HK-2 (cell line): ENCODE data around the gene MAMLD1.
A peak's percentile ranks its signal among the peaks of the same experiment; 100 is the strongest.

Experiments
- DNase-seq: peaks from one replicate; pipeline ENCODE4 v3.0.0-alpha.2; 2018; ENCODE audit not compliant: unreplicated experiment

The MAMLD1 gene

GRCh38 chrX:150352581-150352980 lies 10.5 kb upstream of the MAMLD1 start:
- DNase-seq = no peak

GRCh38 chrX:150355913-150356312 lies 7.2 kb upstream of the MAMLD1 start:
- no peak for DNase-seq

DNA sequence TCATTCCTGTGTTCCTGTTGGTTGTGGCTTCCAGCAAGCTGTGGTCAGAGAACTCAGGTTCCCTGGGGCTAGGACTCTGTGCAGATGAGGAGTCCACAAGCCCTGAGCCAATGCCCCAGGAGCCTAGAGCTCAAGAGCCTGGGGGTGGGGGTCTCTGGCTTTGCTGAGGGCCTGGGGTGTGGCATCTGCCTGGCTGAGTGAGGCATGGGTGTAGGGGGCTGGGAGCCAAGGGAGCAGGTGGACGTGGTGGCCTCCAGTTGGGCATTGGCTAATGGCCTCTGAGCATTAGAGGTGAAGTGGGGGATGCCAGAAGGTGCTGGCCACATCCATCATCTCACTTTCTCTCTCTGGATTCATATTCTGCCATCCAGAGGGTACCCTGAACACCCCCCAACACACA lies 5.3 kb upstream of the MAMLD1 start:
- no peak for DNase-seq

- DNase-seq = no peak
These were observed 4.5 kb upstream of the MAMLD1 start for GRCh38 chrX:150358651-150359050.

DNA sequence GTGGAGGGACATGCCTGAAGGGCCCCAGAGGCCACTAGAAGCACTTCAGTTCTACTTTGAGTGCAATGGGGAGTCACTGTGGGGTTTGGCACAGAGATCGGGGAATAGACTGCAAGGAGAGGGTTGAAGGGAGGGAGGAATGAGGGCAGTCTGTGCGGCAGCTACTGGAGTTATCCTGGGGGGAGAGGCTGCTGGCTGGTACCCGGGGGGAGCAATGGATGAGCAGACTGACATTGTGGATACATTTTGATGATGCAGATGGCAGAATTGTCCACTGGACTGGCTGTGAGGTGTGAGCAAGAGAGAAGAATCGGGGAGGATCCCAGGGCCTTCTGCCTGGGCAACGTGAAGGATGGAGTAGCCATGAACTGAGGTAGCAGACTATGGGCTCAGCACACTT lies 2.8 kb upstream of the MAMLD1 start:
- DNase-seq = no peak

DNA sequence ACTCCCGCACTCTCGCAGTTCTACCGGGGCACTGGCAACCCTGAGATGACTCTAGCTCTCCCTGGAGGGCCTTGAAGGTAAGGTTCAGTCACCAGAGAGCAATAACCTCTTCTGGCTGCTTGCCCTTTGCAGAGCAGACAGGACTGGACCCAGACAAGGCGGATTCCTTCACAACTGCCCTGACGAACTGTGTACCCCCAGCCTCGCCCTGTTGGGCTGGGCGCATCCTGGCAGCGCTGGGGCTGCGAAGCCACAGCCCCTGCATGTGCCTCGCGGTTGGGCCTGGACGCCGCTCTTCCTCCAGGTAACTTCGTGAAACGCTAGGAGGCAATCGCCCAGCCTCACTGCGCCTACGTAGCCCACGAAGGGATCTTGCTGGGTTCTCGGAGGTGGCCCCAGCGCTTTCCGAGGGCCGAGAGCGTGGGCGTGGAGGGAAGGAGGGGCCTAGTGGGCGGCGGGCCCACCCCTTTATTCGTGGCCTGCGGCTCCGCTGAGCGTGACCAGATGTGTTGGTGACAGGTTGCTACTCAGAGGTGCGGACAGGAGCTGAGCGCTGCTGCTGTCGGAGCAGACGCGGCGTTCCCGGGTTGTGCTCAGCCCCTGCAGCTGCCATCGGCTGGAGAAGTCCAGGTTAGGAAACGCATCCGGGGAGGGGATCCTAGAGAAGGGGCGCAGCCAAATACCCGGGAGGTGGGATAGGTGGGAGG lies 1.9 kb upstream of the MAMLD1 start:
- peak; percentile 45 for DNase-seq

DNA sequence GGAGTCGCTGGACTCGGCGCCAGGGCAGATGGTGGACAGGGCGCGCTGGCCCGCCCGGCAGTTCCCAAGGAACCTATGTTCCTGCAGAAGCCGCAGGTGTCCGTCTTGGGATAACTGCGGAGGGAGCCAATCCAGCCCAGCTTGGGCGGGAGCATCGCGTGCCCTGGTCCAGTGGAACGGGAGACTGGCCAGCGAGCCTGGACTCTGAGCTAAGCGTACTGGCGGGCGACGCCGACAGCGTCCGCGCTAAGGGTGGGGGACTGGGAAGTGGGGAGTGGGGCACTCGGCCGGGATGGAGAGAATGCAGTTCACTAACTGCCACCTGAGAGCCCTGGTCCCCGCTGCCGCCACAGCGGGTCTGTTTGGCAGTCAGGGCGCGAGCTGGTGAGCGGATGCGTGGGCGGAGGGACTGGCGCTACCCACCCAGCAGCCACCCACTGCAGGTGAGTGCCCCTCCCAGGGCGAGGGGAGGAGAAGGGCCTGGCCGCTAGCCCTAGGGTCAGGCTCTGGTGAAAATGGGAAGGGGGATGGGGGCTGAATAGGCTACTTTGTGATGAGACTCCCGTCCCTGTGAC lies 1.3 kb upstream of the MAMLD1 start:
- peak; percentile 32 for DNase-seq

- peak; percentile 59 for DNase-seq
These were observed 637 bp downstream of the MAMLD1 start for GRCh38 chrX:150363561-150364346.

DNA sequence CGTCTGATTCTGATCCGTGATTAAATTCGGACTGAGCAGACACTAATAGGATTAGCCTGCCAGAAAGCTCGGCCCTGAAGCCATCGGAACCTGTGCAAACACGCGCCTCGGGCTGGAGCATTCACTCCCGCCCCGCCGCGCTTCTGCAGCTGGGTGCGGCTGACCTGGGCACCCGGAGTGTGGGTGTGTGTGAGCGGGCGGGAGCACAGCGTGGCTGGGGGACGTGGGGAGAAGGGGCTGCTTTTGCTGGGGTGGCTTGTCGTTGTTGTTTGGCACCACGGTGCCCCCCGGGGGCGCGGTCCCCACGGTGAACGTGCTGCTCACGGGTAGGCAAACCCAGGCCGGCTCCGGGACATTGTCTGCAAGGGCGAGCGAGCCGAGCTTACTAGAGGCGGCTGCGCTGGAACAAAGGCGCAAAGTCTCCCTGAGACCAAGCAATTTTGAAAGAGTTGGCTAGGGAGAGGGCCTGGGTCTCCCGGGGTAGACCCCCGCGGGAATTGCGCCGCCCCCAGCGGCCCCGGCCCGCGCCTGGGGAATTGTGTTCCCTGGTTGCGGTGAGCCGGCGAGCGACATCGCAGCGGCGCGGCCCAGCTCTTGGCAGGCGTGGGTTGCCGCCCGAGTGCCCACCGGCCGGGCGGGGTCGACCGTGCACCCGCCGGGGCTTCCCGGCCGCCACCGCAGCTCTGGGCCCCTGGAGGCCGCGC lies 1.4 kb downstream of the MAMLD1 start:
- peak; percentile 41 for DNase-seq

- DNase-seq = peak; percentile 76
These were observed 2.2 kb downstream of the MAMLD1 start for GRCh38 chrX:150365051-150365989.

GRCh38 chrX:150365990-150366911 lies 3.1 kb downstream of the MAMLD1 start:
- peak; percentile 49 for DNase-seq

DNA sequence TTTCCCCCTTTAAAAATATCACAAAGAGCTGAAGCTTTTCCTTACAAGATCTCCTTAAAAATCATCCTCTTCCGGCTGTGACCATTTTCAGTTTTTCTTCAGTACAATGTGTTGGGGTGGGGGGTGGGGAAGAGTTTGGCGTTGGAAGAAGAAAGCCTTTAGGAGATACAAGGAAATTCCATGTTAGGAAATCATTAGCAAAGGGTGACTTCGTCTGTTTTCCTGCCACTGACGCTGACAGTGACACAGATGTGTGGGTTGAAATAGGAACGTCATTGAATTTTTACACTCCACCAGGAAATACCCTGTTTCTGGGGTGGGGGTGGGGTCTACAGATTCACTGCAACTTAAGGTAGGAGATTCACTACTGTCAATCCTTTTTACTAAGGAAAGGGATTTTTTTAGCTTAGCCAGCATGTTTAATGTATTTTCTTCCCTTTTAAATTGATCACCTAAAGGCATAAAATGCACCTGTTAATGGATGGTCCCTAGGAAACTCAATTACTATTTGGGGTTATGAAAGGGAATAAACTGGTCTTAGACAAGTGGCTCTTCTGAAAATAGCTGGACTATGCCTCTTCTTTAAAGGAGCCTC lies 3.9 kb downstream of the MAMLD1 start:
- peak; percentile 42 for DNase-seq

- no peak for DNase-seq
These were observed 7.6 kb downstream of the MAMLD1 start for GRCh38 chrX:150370589-150371312.

DNA sequence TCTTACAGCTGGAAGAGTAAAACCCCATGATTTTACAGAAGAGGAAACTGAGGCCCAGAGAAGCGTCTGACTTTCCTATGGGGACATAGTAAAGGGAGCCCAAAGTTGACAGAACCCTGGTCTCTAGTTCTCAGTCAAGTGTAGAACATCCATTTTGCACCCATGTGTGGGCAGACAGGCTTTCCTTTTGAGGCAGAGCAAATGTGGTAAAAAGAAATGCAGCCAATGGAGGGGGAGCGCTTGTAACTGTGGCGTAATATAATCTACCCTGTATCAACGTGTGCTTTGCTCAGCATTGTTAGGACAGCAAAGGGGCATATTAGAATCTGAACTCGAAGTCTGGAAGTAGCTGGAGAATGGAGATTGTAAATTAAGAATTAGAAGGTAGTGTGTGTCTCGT lies 8.8 kb downstream of the MAMLD1 start:
- no peak for DNase-seq

GRCh38 chrX:150372280-150372679 lies 9.2 kb downstream of the MAMLD1 start:
- no peak for DNase-seq

DNA sequence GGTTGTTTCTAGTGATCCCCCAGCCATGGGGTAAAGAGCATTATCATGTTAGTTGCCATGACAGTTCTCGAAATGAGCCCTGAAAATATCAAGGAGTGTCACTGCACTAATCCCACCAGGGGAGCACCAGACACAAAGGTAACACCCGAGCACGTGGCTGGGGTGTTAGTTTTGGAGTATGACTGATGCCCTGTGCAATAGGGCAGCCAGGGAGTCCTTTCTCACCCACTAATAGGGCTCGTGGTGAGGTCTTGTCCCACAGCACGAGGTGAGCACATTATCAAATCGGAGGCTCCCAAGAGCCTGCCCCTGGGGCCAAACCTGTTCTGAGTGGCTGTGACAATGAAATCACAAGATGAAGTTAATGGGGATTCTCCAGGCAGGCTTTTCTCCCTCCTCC lies 9.6 kb downstream of the MAMLD1 start:
- DNase-seq = no peak

DNA sequence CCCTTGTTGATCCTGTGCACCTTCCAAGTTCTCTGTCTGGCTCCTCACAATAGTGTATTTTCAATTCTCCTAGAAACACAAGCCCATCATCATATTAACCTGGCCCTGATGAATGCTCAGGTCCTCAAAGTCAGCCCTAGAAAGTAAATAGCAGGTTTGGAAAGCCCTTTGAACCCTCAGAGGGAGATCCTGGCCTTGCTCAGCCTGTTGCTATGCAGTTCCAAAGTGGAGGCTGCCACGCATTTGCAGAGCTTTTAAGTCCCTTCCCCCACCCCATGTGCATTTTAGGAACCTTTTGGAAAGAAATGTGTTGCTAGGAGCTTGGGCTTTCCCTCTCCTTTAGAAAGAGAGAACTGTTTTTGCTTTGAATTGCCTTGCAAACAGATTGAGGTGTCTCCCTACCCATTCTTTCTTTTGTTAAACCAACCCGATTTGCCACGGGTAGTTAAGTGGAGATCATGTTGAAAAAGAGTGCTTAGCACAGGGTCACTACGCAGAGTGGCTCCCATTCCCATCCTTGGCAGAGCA lies 12.2 kb downstream of the MAMLD1 start:
- no peak for DNase-seq

DNA sequence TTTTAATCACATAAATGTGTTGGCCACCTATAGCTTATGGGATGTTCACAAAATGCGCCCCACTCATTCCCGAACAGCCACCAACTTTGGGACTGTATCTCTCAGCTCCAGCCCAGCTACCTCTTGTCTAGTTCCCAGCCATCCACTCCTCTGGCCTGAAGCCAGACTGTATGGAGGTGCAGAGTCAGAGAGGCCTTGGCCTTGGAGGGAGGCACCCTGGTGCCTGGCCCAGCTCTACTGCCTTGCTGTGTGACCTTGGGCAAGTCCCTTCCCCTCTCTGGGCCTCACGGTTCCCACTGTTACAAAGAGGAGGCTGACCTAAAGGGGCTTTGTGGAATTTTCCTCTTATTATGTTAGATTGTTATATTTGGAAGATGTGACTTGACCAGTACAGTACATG lies 13.9 kb downstream of the MAMLD1 start:
- DNase-seq = no peak

- no peak for DNase-seq
These were observed 41.9 kb downstream of the MAMLD1 start for GRCh38 chrX:150405006-150405405.
